ENCODE data around the gene APCDD1L.

DNA sequence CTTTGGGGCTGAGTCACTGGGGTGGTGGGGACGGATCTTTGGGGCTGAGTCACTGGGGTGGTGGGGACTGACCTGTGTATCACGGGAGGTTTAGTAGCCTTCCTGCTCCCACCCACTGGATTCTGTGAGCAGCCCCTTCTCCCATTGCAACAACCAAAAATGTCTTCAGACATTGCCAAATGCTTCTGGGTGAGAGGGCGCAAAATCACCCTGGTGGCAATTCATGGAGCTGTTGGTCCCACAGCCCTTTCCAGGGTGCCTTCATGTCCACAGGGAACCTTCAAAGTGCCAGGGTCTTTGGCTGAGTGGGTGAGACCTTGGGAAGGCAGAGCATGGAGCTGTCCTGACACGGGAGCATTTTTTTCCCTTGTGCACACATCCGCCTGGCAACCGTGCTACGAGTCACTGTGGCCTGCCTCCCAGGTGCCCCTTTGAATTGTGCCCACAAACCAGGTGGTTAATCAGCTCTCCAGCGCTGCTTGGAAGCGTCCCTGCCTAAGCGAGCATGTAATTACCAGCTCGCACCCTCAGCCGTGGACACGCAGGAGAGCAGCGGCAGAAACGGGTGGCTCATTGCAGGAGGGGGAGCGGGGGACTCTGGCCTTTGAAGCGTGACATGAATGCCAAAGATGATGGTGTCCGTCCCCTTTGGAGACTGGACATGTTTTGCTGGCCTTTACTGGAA lies 27.4 kb upstream of the APCDD1L start:
- TF ChIP-seq POLR2A (IDR thresholded peaks at IDR 0.05), result no peak
- TF ChIP-seq, protein P1, sequence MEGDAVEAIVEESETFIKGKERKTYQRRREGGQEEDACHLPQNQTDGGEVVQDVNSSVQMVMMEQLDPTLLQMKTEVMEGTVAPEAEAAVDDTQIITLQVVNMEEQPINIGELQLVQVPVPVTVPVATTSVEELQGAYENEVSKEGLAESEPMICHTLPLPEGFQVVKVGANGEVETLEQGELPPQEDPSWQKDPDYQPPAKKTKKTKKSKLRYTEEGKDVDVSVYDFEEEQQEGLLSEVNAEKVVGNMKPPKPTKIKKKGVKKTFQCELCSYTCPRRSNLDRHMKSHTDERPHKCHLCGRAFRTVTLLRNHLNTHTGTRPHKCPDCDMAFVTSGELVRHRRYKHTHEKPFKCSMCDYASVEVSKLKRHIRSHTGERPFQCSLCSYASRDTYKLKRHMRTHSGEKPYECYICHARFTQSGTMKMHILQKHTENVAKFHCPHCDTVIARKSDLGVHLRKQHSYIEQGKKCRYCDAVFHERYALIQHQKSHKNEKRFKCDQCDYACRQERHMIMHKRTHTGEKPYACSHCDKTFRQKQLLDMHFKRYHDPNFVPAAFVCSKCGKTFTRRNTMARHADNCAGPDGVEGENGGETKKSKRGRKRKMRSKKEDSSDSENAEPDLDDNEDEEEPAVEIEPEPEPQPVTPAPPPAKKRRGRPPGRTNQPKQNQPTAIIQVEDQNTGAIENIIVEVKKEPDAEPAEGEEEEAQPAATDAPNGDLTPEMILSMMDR (IDR thresholded peaks at IDR 0.05), result no peak

Data from heart left ventricle (tissue), 13 donors.